Lung microvascular endothelial cell (primary cell): ENCODE results near the gene PLXNC1. TPM values are rescaled to one million over a fixed set of nuclear protein-coding genes. Genes with fewer than 3 reads are reported as not detected.

ENCODE experiments used
- DNase-seq, 2 donors: peaks; one replicate each; pipeline versions ENCODE4 v3.0.0 to v3.0.0-alpha.2; 2010; ENCODE audit warnings: low read depth in 2 of 2
- total RNA-seq: library from RNA; depleted of rRNA; stranded (reverse); fragments of >200 nt; gene quantifications from 2 replicates; pipeline ENCODE4 v1.2.1, GENCODE V29; 2014

The PLXNC1 gene
- total RNA-seq, 1 donor from 2014 or later, result under 0.01 TPM

DNA sequence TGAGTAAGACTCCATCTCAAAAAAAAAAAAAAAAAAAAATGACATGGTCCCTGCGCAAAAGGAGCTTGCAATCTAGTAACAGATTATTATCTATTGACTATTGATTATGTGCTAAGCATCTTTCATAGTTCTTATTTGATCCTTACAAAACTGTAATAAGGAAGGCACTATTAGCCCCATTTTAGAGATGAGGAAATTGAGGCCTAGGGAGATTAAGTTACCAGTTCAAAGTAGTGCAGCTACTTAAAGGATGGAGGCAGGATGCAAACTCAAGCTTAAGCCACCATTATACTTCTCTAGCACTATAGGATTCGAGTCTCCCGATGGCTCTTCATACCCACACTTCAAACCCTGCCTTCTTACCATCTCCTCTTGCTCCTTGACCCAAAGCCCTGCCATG, 31.3 kb downstream of the PLXNC1 start:
- DNase-seq, result no peak

- no peak for DNase-seq
These were observed 32.4 kb downstream of the PLXNC1 start for GRCh38 chr12:94180558-94181296.

DNA sequence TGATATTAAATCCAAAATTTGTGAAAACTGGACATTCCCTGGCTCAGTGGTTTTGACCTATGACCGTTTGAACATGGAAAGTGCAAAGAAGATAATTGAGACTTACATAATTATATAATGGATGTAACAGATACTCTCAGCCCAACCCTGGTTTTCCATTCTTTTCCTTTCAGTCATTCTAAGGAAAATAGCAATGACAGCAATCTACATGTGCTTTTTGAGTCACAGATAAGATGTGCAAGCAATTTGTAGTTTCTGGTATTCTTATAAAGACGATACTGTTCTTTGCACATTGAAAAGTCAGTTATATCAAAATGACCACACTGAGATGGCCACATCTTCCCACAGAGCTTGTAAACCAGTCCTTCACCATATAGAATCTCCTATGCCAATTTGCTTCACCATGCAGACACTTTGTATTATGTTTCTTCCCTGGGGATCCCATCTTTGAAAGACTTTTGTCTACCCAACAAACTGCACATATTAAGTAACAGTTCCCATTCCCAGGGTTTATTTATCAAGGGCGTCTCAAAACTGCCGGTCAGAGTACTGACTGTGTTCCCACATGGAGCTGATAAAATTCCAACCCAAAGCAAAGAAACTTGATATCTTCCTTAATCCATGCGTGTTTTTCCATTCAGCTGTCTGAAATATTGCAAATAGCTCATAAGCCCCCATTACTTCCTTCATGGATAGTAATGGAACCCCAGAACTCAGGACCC, 34.8 kb downstream of the PLXNC1 start:
- no peak for DNase-seq

- no peak for DNase-seq
These were observed 35.5 kb downstream of the PLXNC1 start for GRCh38 chr12:94183708-94184379.

DNA sequence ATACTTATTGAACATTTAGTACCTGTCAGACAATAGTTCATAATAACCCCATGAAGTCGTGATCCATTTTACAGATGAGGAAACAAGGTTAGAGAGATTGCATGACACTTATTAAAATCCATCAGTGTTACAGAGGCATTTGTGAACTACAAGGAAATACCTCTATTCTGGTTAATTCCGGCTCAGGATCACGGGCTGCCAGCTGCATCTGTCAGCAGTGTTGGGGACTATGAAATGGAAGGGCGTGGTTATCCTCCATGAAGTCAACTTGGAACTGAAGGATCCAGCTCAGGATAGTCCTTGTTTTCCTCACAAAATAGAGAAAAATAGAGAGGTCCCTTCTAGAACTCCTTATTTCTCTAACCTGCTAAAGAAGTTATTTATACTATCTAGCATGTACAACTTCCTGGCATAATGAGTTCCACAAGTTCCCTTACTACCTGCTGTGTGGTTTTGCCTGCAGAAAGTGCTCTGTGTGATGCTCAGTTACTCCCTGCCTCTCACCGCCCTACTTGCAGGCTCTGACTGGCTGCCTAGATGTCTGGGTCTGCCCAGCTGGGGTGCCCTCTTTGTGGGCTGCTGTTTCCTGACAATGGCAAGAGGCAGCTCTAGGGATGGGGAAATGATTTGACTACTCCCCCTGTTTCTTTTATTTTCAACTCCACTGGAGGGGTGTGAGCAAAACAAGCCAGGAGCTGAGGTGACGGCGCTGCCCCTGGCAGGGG, 36.8 kb downstream of the PLXNC1 start:
- no peak for DNase-seq

DNA sequence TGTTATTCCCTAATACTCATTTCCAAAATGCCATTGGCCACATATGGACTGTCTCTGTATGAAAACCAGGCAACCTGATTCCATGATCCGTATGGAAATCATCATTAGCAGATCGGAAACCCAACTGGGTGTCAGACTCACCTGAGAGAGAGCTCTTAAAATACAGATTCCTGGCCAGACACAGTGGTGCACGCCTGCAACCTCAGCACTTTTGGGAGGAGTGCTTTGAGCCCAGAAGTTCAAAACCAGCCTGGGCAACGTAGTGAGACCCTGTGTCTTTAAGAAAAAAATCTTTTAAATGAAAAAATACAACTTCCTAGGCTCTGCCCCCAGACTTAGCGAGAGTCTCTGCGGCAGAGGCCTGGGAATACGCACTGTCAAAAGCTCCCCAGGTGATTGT, 37.4 kb downstream of the PLXNC1 start:
- DNase-seq, result no peak

DNA sequence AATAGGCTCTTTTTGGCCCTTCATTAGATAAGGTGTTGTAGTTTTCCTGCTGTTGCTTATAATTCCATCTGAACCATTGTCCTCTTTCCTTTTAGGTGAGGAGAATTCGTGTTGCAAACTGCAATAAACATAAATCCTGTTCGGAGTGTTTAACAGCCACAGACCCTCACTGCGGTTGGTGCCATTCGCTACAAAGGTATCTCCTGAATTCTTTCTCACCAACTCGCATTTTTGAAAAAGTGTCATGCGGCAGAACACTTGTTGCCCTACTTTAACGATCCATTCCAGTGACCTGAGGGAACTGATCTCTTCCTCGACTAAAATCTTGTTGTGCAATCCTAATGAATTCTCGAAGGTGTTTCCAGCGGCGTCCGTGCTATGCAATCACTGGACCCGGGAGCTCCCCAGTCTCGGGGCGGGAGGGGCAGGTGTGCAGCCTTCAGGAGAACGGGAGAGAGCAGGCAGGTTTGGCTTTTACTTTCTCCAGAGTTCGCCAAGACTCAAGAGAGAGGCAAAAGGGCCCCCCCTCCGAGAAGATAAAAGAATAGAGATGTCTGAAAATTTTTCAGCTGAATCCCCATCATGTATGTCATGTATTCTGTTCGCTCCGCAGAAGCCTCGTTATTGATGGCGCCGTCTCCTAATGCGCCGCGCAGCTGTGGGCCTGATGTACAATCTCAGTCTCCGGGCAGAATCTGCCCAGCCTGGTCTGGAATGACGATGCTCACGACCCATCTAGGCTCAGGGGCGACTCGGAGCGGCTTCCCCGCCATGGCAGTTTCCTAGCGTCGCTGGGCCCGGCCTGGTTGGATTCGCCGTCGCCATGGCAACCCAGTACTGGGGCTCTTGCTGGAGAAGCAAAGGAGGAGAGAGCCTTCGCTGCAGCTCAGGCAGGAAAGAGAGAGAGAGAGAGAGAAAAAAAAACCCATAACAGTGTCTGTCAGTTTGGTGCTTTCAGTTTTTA, 38.2 kb downstream of the PLXNC1 start:
- DNase-seq, result no peak

DNA sequence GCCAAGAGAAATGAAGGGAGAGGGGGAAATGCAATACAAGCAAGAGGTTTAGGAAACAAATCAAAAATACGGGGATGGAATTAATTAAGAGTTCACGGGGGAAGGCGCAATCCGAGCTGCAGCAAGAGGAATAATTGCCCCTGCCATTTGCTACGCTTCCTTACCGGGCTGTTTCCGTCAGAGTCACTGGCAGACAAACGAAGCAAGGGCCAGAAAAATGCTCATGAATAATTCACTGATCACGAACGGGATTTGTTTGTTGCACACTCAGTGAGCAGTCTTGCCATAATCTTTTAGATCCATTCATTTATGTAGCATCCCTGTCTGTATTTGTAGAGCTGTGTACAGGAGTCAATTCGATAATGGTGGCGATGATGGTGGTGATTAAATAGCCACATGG, 39.0 kb downstream of the PLXNC1 start:
- DNase-seq, result no peak

- no peak for DNase-seq
These were observed 42.2 kb downstream of the PLXNC1 start for GRCh38 chr12:94190623-94191022.

- DNase-seq, result no peak
These were observed 42.6 kb downstream of the PLXNC1 start for GRCh38 chr12:94191023-94191422.

GRCh38 chr12:94191811-94192210, 43.4 kb downstream of the PLXNC1 start:
- DNase-seq, result no peak

GRCh38 chr12:94192506-94192905, 44.1 kb downstream of the PLXNC1 start:
- DNase-seq, result no peak

DNA sequence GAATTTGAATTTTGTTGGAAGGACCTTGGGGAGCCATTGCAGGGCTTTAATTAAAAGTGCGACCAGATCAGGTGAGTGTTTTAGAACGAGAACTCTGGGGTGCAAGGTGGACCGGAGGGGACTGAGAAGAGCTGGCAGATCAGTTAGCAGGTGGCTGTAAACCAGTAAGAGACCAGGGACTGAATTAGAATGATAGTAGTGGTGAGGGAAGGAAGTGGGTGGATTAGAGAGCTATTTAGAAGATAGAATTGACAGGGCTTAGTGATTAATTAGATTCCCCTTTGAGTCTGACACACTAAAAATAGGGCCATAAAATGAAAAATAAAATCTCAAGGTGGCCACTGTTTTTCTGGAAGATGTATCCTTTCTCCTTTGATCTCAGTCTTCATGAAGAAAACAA, 44.8 kb downstream of the PLXNC1 start:
- no peak for DNase-seq

GRCh38 chr12:94195483-94195882, 47.1 kb downstream of the PLXNC1 start:
- no peak for DNase-seq

DNA sequence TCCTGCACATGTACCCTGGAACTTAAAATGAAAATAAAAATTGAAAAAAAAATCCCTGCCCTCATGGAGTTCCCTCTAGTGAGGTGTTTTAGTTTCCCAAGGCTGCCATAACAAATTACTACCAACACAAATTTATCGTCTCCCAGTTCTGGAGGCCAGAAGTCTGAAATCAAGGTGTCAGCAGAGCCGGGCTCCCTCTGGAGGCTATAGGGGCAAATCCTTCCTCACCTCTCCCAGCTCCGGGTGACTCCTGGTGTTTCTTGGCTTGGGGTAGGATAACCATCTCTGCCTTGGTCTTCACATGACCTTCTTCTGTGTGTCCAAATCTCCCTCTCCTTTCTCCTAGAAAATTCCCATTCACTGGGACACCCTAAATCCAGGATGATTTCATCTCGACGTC, 50.1 kb downstream of the PLXNC1 start:
- no peak for DNase-seq

DNA sequence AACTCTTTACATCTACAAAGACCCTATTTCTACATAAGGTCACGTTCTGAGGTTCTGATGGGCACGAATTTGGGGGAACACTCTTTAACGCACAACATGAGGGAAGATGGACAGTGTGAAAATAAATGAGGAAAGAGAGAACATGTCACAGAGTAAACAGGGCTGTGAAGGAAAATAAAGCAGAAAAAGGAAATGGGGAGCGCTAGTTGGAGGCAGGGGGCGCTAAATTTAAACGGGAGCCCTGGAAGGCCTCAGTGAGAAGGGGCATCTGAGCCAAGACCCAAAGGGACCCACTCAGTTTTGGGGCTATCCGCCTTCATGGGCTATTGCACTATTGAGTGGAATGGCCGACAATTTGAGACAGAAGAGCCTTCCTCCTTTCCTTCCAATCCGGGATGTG, 50.5 kb downstream of the PLXNC1 start:
- DNase-seq, result no peak

DNA sequence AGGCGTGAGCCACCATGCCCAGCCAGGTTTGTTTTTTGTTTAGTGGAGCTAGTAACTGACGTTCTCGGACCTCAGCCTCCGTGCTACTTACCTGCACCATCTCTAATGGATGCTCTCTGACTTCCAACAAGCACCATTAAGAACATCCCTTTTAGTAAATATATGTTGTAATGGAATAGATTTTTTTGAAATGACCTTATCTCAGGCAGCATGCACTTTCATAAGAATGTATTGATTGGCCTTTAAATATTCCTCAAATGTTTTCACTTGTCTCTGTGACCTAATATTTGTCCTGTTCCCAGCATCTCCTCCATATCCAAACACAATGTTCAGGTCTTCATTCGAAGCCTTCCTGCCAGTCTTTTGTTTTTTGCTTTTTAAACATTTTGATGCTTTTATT, 51.7 kb downstream of the PLXNC1 start:
- DNase-seq, result no peak

GRCh38 chr12:94200695-94201094, 52.3 kb downstream of the PLXNC1 start:
- DNase-seq, result no peak

DNA sequence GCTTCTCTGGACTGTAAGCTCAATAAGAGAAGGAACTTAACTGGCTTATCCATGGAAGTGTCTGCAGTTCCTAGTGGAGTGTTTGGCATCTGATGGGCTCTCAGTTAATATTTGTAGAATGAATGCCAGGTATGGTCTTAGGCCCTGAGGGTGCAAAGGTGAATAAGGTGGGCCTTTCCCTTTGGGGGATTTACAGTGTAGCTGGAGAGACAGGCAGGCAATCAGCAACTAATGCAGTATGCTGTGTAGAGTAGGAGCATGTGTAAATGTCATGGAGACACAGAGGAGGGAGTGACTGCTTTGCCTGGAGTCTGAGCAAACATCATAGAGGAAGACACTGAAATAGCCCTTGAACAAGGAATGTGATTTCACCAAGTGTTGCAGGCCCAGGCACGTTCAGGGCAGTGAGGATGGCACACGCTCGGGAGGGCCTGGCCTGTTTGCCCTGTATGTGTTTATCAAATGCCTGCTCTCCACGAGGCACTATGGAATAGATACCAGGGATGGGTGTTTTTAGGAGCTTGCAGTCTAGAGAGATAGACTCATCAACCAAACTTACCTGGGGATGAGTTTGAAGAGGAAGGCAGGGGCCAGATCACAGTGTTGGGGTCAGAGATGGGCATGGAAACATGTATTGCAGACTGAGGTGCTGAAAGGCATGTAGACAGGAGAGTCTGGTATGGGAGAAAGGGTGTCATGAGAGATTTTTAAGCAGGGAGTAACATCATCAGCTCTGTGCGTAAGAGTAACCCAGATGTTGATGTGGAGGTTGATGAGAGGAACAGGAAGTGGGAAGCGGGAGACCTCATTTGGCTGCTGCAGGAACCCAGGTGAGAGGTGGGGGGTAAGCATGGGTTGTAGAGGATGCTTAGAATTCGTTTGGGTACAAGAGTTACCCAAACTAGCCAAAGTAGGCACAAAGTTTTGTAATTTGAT, 54.1 kb downstream of the PLXNC1 start:
- DNase-seq, result no peak

DNA sequence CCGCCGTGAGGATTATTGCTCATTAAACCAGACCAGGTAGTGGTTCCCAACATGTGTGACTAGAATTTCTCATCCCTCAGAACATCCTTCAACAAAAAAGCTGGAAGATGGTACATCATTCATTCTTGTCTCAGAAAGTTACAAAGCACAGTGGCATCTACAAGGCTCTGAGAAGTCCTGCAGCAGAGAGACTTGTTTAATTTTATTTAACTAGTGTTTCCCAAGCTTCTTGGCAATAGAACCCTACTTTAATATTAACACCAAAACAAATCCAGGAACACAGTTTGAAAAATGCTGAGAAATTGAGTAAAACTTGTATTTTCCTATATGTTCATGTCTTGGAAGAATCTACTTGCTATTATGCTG, 54.8 kb downstream of the PLXNC1 start:
- no peak for DNase-seq
